ENCODE measurements around the gene KCNMA1.

KCNMA1 gene

GRCh38 chr10:76902949-76903348, 734.7 kb downstream of the KCNMA1 start:
- FAIRE-seq: no peak

- no peak for FAIRE-seq
Observed at GRCh38 chr10:76901701-76902100, 735.9 kb downstream of the KCNMA1 start.

GRCh38 chr10:76899490-76899889, 738.1 kb downstream of the KCNMA1 start:
- no peak for FAIRE-seq

GRCh38 chr10:76892766-76893479, 744.7 kb downstream of the KCNMA1 start:
- FAIRE-seq: peak; percentile 51

- FAIRE-seq: no peak
Observed at GRCh38 chr10:76887223-76888010, 750.2 kb downstream of the KCNMA1 start.

- no peak for FAIRE-seq
Observed at GRCh38 chr10:76885816-76886215, 751.8 kb downstream of the KCNMA1 start.

- no peak for FAIRE-seq
Observed at GRCh38 chr10:76884673-76885275, 752.8 kb downstream of the KCNMA1 start.

- no peak for FAIRE-seq
Observed at GRCh38 chr10:76883596-76883995, 754.0 kb downstream of the KCNMA1 start.

GRCh38 chr10:76882796-76883195, 754.8 kb downstream of the KCNMA1 start:
- FAIRE-seq: no peak

- FAIRE-seq: no peak
Observed at GRCh38 chr10:76882245-76882644, 755.4 kb downstream of the KCNMA1 start.

- FAIRE-seq: no peak
Observed at GRCh38 chr10:76881477-76882220, 756.0 kb downstream of the KCNMA1 start.

GRCh38 chr10:76880931-76881330, 756.7 kb downstream of the KCNMA1 start:
- no peak for FAIRE-seq

GRCh38 chr10:76879116-76879913, 758.3 kb downstream of the KCNMA1 start:
- no peak for FAIRE-seq

GRCh38 chr10:76878514-76878913, 759.1 kb downstream of the KCNMA1 start:
- no peak for FAIRE-seq

GRCh38 chr10:76874896-76875295, 762.7 kb downstream of the KCNMA1 start:
- FAIRE-seq: no peak

- no peak for FAIRE-seq
Observed at GRCh38 chr10:76874176-76874575, 763.4 kb downstream of the KCNMA1 start.

- no peak for FAIRE-seq
Observed at GRCh38 chr10:76871697-76872295, 765.8 kb downstream of the KCNMA1 start.

GRCh38 chr10:76869931-76870330, 767.7 kb downstream of the KCNMA1 start:
- peak; percentile 53 for FAIRE-seq

GRCh38 chr10:76868098-76868977, 769.3 kb downstream of the KCNMA1 start:
- peak; percentile 78 for FAIRE-seq

GRCh38 chr10:76866841-76867586, 770.6 kb downstream of the KCNMA1 start:
- no peak for FAIRE-seq
